ENCODE measurements around the gene HOXD4.

Gene HOXD4

DNA sequence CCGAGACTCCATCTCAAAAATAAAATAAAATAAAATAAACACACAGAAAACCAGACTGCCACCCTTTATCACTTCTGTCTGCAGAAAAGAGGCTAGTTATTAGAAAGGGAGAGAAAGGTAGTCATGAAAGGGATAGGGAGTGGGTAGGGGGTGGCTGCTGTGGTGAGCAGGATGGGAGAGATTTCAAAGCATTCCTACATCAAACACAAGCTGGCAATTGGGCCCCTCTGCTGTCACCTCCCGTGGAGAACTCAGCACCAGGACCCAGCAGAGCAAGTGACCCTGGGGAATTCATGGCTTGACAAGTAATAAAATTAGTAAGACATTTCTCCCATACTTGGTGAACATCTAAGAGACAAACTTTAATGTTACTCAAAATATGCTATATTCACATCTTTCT, 33.4 kb downstream of the HOXD4 start:
- TF ChIP-seq, protein P1, sequence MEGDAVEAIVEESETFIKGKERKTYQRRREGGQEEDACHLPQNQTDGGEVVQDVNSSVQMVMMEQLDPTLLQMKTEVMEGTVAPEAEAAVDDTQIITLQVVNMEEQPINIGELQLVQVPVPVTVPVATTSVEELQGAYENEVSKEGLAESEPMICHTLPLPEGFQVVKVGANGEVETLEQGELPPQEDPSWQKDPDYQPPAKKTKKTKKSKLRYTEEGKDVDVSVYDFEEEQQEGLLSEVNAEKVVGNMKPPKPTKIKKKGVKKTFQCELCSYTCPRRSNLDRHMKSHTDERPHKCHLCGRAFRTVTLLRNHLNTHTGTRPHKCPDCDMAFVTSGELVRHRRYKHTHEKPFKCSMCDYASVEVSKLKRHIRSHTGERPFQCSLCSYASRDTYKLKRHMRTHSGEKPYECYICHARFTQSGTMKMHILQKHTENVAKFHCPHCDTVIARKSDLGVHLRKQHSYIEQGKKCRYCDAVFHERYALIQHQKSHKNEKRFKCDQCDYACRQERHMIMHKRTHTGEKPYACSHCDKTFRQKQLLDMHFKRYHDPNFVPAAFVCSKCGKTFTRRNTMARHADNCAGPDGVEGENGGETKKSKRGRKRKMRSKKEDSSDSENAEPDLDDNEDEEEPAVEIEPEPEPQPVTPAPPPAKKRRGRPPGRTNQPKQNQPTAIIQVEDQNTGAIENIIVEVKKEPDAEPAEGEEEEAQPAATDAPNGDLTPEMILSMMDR (IDR thresholded peaks at IDR 0.05; ENCODE audit: low read depth, low read length, missing control alignments): no peak
- no peak overlapping the region for H3K4me3 ChIP-seq (ENCODE audit: low read depth, low read length)
- no peak for DNase-seq (ENCODE audit: low read depth)

DNA sequence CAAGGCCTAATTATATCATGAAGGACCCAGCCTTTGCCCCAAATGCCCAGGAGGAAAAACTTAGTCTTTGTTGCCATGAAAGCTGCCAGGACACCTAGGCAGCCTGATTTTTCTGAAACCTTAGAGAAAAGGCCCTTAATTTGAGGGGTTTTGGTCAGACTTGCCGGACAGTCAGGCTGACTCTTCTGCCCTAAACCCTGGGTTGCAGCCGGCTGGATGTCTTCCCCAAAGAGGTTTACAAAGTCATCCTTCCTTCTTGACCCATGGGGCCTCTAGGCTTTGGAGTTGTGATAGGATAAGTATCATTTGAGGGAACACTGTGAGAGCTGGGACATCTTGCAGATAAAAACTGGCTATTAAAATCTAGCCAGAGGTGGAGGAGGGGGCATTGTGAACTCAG, 34.7 kb downstream of the HOXD4 start:
- H3K4me3 ChIP-seq (ENCODE audit: low read depth, low read length): no peak overlapping the region
- no peak for DNase-seq (ENCODE audit: low read depth)
- TF ChIP-seq, protein P1 (IDR thresholded peaks at IDR 0.05; ENCODE audit: low read depth, low read length, missing control alignments): no peak

DNA sequence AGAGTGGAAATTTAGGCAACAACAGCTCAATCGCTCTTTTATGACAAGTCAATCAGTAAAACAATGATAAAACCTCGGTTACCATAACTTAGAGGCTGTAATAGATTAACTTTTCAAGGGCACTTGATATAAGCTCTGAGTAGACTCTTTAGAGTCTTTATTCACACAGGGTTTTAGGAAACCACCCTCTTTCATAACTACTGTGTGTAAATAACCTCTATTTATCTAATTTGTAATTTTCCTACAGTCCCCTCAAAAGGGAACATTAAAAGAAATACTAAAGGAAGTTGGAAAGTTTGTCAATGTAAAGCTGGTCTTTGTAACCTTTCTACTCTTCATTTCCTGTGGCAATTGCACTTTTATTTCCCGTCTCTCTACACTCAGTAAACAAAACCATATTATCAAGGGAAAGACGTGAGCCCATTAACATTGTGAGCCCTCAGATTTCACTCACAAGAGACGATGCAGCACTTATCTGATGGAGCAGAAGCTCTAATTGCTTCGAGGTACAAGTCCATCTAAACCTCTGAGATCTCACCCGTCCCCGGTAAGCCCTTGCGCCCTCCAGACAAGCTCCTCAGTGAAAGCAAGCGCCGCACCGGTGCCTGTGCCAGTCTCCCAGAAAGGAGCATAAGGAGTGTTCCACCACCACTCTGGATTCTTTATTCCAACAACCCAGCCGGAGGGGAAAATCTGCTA, 36.0 kb downstream of the HOXD4 start:
- H3K4me3 ChIP-seq (ENCODE audit: low read depth, low read length): no peak overlapping the region; the same call in 1 of the 2 replicates
- TF ChIP-seq, protein P1 (IDR thresholded peaks at IDR 0.05; ENCODE audit: low read depth, low read length, missing control alignments): no peak
- no peak for DNase-seq (ENCODE audit: low read depth)

DNA sequence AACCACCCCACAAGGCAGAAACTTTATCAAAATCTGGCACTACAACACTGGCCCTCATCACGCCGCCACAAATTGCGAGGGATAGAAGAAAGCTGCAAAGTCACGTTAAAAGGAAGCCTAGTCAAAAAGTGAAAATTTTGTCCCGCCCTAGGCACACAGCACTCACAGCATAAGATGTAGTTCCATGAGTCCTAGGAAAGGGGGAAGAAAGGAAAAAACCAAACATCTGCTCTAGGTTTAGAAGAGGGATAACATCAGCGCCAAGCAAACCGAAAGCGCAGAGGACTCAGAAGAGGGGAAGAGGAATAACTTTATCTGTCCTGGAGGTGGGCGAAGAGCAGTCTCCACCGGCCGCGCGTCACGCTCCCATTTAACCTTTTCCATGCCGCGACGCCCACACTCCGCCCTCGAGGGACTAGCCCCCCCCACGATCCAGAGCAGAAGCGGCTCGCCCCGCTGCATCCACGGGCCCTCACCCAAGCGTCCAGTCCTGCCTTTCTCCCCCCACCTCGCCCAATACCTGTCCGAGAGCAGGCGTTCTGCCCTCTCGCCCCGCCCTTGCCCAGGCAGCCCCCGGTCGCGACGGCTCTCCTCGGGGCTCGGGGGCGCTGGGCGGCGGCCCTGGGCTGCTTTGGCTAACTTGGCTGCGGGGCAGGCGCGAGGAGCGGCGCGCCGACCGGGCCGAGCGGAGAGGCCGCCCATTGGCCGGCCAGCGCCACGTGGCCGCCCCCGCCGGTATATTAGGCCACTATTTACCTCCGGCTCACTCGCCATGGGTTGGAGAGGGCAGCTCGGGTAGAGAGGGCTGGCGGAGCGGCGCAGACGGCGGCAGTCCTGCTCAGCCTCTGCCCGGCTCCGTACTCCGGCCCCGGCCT, 36.8 kb downstream of the HOXD4 start, which contains the start of gene HOXD1:
Gene HOXD1, plus strand, starts transcription at position 770 of the 875 bp plus-strand sequence. CDS start 134 bp downstream, outside the sequence.
- TF ChIP-seq, protein P1 (IDR thresholded peaks at IDR 0.05; ENCODE audit: low read depth, low read length, missing control alignments): no peak
- DNase-seq (ENCODE audit: low read depth): no peak
- H3K4me3 ChIP-seq (ENCODE audit: low read depth, low read length): peak within 1 kb of the TSS; percentile 26

DNA sequence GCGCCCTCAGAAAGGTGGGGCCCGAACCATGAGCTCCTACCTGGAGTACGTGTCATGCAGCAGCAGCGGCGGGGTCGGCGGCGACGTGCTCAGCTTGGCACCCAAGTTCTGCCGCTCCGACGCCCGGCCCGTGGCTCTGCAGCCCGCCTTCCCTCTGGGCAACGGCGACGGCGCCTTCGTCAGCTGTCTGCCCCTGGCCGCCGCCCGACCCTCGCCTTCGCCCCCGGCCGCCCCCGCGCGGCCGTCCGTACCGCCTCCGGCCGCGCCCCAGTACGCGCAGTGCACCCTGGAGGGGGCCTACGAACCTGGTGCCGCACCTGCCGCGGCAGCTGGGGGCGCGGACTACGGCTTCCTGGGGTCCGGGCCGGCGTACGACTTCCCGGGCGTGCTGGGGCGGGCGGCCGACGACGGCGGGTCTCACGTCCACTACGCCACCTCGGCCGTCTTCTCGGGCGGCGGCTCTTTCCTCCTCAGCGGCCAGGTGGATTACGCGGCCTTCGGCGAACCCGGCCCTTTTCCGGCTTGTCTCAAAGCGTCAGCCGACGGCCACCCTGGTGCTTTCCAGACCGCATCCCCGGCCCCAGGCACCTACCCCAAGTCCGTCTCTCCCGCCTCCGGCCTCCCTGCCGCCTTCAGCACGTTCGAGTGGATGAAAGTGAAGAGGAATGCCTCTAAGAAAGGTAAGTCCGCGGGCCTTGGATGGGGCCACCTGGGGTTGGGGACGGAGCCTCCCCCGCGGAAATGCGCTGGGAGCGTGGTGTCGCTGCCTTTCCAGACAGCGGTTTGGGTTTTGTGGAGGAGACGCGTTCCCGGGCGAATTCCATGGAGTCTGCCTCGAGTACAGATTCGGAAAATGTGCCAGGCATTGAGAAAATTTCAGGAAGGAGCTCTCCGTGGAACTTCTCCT, 37.7 kb downstream of the HOXD4 start:
- H3K4me3 ChIP-seq (ENCODE audit: low read depth, low read length): no peak overlapping the region
- no peak for DNase-seq (ENCODE audit: low read depth)

More for the DNA sequence above, 37.7 kb downstream of the HOXD4 start:
- TF ChIP-seq, protein P1 (IDR thresholded peaks at IDR 0.05; ENCODE audit: low read depth, low read length, missing control alignments): no peak
